H1 (cell line): ENCODE measurements around the gene IRS1. TPM values are rescaled to one million over a fixed set of nuclear protein-coding genes. Genes with fewer than 3 reads are reported as not detected.

Experiments
- YY1 ChIP-seq: IDR thresholded peaks from 2 replicates; pipeline ENCODE4 v1.6.1; 2011; ENCODE audit warnings: low read depth, mild to moderate bottlenecking, low read length
- polyA plus RNA-seq, 7 experiments: library from polyadenylated mRNA; depleted of rRNA in 3 of 7; stranded (reverse) in 5 of 7; unstranded in 2 of 7; fragments of >200 nt in 5 of 7; fragments of 200-250 nt in 2 of 7; gene quantifications; 1 replicate in 5 of 7; 2 replicates in 1 of 7; 4 replicates in 1 of 7; pipeline versions ENCODE4 v1.2.1 to v1.2.3, GENCODE V29; 2011 to 2013; ENCODE audit warnings: missing spikeins in 2 of 7, mixed read lengths in 2 of 7
- total RNA-seq: library from RNA; stranded (reverse); fragmentation: NEBNext Ultra II Directional; extraction: Animal tissue kit (Norgen Biotek cat#: 25700); gene quantifications from 2 replicates; pipeline ENCODE4 v1.2.1, GENCODE V29; 2021

Gene IRS1
- total and polyA plus RNA-seq, 2 of the 8 experiments (the other 6 are each of a cell fraction or from before 2014, with no cell fraction given), result 9.1 to 26.9 TPM

GRCh38 chr2:226736382-226736781, 63.2 kb downstream of the IRS1 start (continued):
- TF ChIP-seq YY1, result no peak
